Activated T-helper 2 cell treated with anti-CD3 and anti-CD28 coated beads, Interferon-gamma antibody, Interleukin-2, Interleukin-4, amounts not matched to agents 10 μg/mL and 5 μg/mL and 100 μg/mL, durations not matched to agents 14 hours and 24 hours and 36 hours (primary cell): ENCODE measurements around the gene ANK3. TPM values are rescaled to one million over a fixed set of nuclear protein-coding genes. Genes with fewer than 3 reads are reported as not detected.

Source experiments
- DNase-seq: peaks from one replicate; pipeline ENCODE4 v3.0.0; 2021; ENCODE audit warnings: low spot score
- H3K27ac Mint-ChIP-seq: one replicate; pipeline ENCODE4 v1.8.0; 2021; ENCODE audit warnings: mixed read lengths
- H3K27me3 Mint-ChIP-seq: one replicate; pipeline ENCODE4 v1.8.0; 2021; ENCODE audit warnings: low read depth, mixed read lengths
- H3K36me3 Mint-ChIP-seq: one replicate; pipeline ENCODE4 v1.8.0; 2021; ENCODE audit warnings: low read depth, mixed read lengths
- H3K4me1 Mint-ChIP-seq: one replicate; pipeline ENCODE4 v1.8.0; 2021; ENCODE audit warnings: low read depth, mixed read lengths
- H3K4me3 Mint-ChIP-seq: one replicate; pipeline ENCODE4 v1.8.0; 2021; ENCODE audit warnings: low read depth, mild to moderate bottlenecking, moderate library complexity, mixed read lengths
- H3K9me3 Mint-ChIP-seq: one replicate; pipeline ENCODE4 v1.8.0; 2021; ENCODE audit warnings: mixed read lengths
- intact Hi-C: fragments of 100-400 bp; cut with micrococcal nuclease; formaldehyde crosslinking; loops from one replicate; pipeline ENCODE4 v1.15.1; 2023
- total RNA-seq: library from RNA; stranded (reverse); gene quantifications from 2 replicates; pipeline ENCODE4 v1.2.3, GENCODE V29; 2022

Gene ANK3
- total RNA-seq, 1 donor from 2014 or later = 14.4 TPM

- H3K4me1 Mint-ChIP-seq = peaks cover 15% of the 10 kb centered on the region
- H3K27ac Mint-ChIP-seq = no peak overlapping the region
- intact Hi-C loops = no loop called here
- H3K36me3 Mint-ChIP-seq = no peaks in the 10 kb centered on the region
- H3K27me3 Mint-ChIP-seq = peaks cover 3% of the 10 kb centered on the region
- no peak overlapping the region for H3K4me3 Mint-ChIP-seq
- DNase-seq = no peak
- H3K9me3 Mint-ChIP-seq = peaks cover 9% of the 10 kb centered on the region
These were observed 393.8 kb downstream of the ANK3 start for GRCh38 chr10:59995862-59996261.

DNA sequence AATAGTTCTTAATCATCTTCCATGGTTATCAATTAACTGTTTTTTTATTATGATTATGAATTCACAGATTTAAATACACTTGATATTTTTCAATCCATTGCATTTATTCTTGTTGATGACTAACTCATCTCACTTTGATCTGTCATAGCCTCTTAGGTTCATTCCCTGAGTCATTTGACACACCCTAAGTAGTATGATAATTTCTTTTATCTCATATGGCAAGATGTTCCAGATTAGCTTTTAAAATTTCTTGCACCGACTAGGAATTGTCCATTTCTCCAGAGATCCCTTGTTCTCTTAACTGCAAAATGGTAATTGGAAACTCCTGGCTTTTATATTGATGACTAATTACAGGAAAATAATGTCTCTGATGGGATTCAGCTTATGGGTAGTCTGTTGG, 395.7 kb downstream of the ANK3 start:
- Mint-ChIP-seq H3K4me1 (peaks cover 3% of the 10 kb centered on the region), H3K36me3 (no peaks in the 10 kb centered on the region), H3K27ac (no peak overlapping the region), H3K9me3 (no peaks in the 10 kb centered on the region), H3K4me3 (no peak overlapping the region), H3K27me3 (peaks cover 11% of the 10 kb centered on the region)
- DNase-seq = no peak
- intact Hi-C loops = no loop called here

- peaks cover 3% of the 10 kb centered on the region for H3K4me1 Mint-ChIP-seq
- intact Hi-C loops = no loop called here
- H3K9me3 Mint-ChIP-seq = peaks cover 5% of the 10 kb centered on the region
- no peak overlapping the region for H3K27ac Mint-ChIP-seq
- no peak overlapping the region for H3K4me3 Mint-ChIP-seq
- no peak for DNase-seq
- H3K36me3 Mint-ChIP-seq = no peaks in the 10 kb centered on the region
- peaks cover 17% of the 10 kb centered on the region for H3K27me3 Mint-ChIP-seq
These were observed 398.0 kb downstream of the ANK3 start for GRCh38 chr10:59991661-59992060.

DNA sequence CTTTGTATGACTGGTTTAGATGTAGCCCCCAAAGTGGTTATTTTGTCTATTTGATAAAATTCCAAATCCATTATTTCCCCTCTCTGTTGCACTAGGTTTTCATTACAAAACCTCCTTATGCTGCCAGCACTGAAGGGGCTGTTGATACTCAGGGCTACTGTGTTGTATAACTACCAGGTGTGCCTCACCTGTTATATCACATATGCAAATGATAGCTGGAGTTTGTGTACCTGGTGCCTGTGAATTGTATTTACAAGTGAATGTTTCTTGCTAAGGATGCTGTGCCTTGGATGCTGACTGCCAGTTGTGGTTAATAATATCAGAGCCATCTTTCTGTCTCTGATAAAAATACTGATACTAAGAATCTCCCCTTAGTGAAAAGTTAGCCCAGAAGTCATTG, 398.6 kb downstream of the ANK3 start:
- no peaks in the 10 kb centered on the region for H3K36me3 Mint-ChIP-seq
- no peak for DNase-seq
- H3K27ac Mint-ChIP-seq = no peak overlapping the region
- intact Hi-C loops = no loop called here
- H3K4me1 Mint-ChIP-seq = peaks cover 3% of the 10 kb centered on the region
- H3K4me3 Mint-ChIP-seq = no peak overlapping the region
- peaks cover 21% of the 10 kb centered on the region for H3K27me3 Mint-ChIP-seq
- peaks cover 5% of the 10 kb centered on the region for H3K9me3 Mint-ChIP-seq

GRCh38 chr10:59985639-59986038, 404.0 kb downstream of the ANK3 start:
- peaks cover 5% of the 10 kb centered on the region for H3K9me3 Mint-ChIP-seq
- no peaks in the 10 kb centered on the region for H3K36me3 Mint-ChIP-seq
- no peak for DNase-seq
- no peak overlapping the region for H3K27ac Mint-ChIP-seq
- intact Hi-C loops = no loop called here
- H3K4me1 Mint-ChIP-seq = no peaks in the 10 kb centered on the region
- no peak overlapping the region for H3K4me3 Mint-ChIP-seq
- H3K27me3 Mint-ChIP-seq = peaks cover 18% of the 10 kb centered on the region

- Mint-ChIP-seq H3K4me3 (no peak overlapping the region), H3K4me1 (no peaks in the 10 kb centered on the region), H3K27me3 (peaks cover 14% of the 10 kb centered on the region), H3K9me3 (peaks cover 5% of the 10 kb centered on the region), H3K36me3 (no peaks in the 10 kb centered on the region), H3K27ac (no peak overlapping the region)
- no peak for DNase-seq
- intact Hi-C loops = no loop called here
These were observed 405.3 kb downstream of the ANK3 start for GRCh38 chr10:59984415-59984814.

DNA sequence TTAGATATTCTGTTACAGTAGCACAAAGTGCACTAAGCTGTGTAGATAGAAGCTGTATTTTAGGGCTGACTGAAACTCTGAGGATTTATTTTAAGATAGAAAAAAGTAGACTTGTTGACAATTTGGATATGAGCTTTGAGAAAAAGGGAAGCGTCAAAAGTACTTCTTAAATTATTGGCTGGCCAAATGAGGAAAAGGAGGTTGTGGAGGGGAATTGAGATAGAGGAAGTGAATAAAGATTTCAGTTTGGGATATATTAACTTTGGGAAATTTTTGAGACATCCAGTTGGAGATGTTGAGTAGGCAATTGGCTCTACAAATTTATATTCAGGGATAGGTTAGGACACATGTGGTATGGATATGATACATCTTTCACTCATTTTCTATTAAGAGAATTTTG, 409.3 kb downstream of the ANK3 start:
- Mint-ChIP-seq H3K36me3 (no peaks in the 10 kb centered on the region), H3K4me1 (no peaks in the 10 kb centered on the region), H3K27me3 (no peaks in the 10 kb centered on the region), H3K4me3 (no peak overlapping the region), H3K9me3 (peaks cover 24% of the 10 kb centered on the region), H3K27ac (no peak overlapping the region)
- intact Hi-C loops = no loop called here
- no peak for DNase-seq

DNA sequence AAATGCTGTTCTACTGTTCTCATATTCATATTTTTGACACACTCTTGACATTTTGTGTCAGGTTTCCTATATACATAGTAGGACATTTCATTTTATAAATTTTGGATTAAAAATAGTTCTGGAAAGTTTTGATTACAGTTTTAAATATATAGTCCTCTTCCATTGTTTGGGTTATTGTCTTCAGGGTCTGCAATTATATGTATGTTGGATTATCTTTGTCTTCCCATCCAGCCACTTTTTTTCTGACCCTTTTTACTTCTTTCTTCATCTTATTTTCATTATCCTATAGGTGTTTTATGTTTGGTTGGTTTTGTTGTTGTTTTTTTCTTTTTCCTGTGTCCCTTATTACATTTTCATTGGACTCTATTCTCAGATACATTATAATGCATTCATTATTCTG, 412.2 kb downstream of the ANK3 start:
- H3K4me1 Mint-ChIP-seq = no peaks in the 10 kb centered on the region
- DNase-seq = no peak
- intact Hi-C loops = no loop called here
- H3K4me3 Mint-ChIP-seq = no peak overlapping the region
- H3K9me3 Mint-ChIP-seq = peaks cover 24% of the 10 kb centered on the region
- H3K27me3 Mint-ChIP-seq = no peaks in the 10 kb centered on the region
- H3K27ac Mint-ChIP-seq = no peak overlapping the region
- no peaks in the 10 kb centered on the region for H3K36me3 Mint-ChIP-seq

DNA sequence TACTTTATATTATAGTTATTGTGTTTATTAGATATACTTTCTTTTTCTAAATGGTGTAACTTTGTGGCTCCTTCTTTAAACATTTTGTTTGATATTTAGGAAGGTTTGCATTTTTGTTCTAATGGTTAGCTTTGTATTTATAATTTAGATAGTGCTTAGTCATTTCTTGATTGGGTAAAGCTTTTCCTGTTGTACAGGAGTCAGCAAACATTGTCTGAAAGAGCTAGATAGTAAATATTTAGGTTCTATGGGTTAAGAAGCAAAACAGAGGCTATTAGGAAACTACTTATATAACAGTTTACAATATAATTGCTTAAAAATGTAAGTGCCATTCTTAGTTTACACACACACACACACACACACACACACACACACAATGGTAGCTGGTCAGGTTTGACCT, 412.8 kb downstream of the ANK3 start:
- no peaks in the 10 kb centered on the region for H3K36me3 Mint-ChIP-seq
- H3K27ac Mint-ChIP-seq = no peak overlapping the region
- H3K4me1 Mint-ChIP-seq = no peaks in the 10 kb centered on the region
- no peak for DNase-seq
- H3K9me3 Mint-ChIP-seq = peaks cover 24% of the 10 kb centered on the region
- H3K4me3 Mint-ChIP-seq = no peak overlapping the region
- H3K27me3 Mint-ChIP-seq = no peaks in the 10 kb centered on the region
- intact Hi-C loops = no loop called here
